Activated T-helper 2 cell treated with anti-CD3 and anti-CD28 coated beads, Interferon-gamma antibody, Interleukin-2, Interleukin-4, amounts not matched to agents 10 μg/mL and 5 μg/mL and 100 μg/mL, durations not matched to agents 14 hours and 24 hours and 36 hours (primary cell): ENCODE data around the gene GGTLC2. TPM values are rescaled to one million over a fixed set of nuclear protein-coding genes. Genes with fewer than 3 reads are reported as not detected.
"Not testable (repeated sequence)": the region's sequence is repeated elsewhere in the genome, so short reads cannot be mapped to it uniquely, and the experiment has no call there.

ENCODE experiments used
- DNase-seq: peaks from one replicate; pipeline ENCODE4 v3.0.0; 2021; ENCODE audit warnings: low spot score
- H3K27ac Mint-ChIP-seq: one replicate; pipeline ENCODE4 v1.8.0; 2021; ENCODE audit warnings: mixed read lengths
- H3K27me3 Mint-ChIP-seq: one replicate; pipeline ENCODE4 v1.8.0; 2021; ENCODE audit warnings: low read depth, mixed read lengths
- H3K36me3 Mint-ChIP-seq: one replicate; pipeline ENCODE4 v1.8.0; 2021; ENCODE audit warnings: low read depth, mixed read lengths
- H3K4me1 Mint-ChIP-seq: one replicate; pipeline ENCODE4 v1.8.0; 2021; ENCODE audit warnings: low read depth, mixed read lengths
- H3K4me3 Mint-ChIP-seq: one replicate; pipeline ENCODE4 v1.8.0; 2021; ENCODE audit warnings: low read depth, mild to moderate bottlenecking, moderate library complexity, mixed read lengths
- H3K9me3 Mint-ChIP-seq: one replicate; pipeline ENCODE4 v1.8.0; 2021; ENCODE audit warnings: mixed read lengths
- intact Hi-C: fragments of 100-400 bp; cut with micrococcal nuclease; formaldehyde crosslinking; loops from one replicate; pipeline ENCODE4 v1.15.1; 2023
- total RNA-seq: library from RNA; stranded (reverse); gene quantifications from 2 replicates; pipeline ENCODE4 v1.2.3, GENCODE V29; 2022

The GGTLC2 gene
- not detected in 2 replicates for total RNA-seq

- DNase-seq, H3K27ac Mint-ChIP-seq, H3K36me3 Mint-ChIP-seq, H3K4me1 Mint-ChIP-seq, H3K27me3 Mint-ChIP-seq, H3K4me3 Mint-ChIP-seq, H3K9me3 Mint-ChIP-seq, intact Hi-C loops: not testable (repeated sequence)
These were observed at the start of gene GGTLC2 for GRCh38 chr22:22644314-22644713. GGTLC2 (plus strand) TSS chr22:22644614; CDS start chr22:22646346, 1,732 bp downstream.

GRCh38 chr22:22595001-22595835, 49.2 kb upstream of the GGTLC2 start:
- DNase-seq, result no peak
- no peak overlapping the region for H3K4me3 Mint-ChIP-seq
- H3K36me3 Mint-ChIP-seq, result no peaks in the 10 kb centered on the region
- peaks cover 4% of the 10 kb centered on the region for H3K4me1 Mint-ChIP-seq
- intact Hi-C loops, result loop anchor here (10.0 kb wide), 1 partner anchor 90 kb away; no protein-coding TSS in a partner anchor
- no peak overlapping the region for H3K27ac Mint-ChIP-seq
- peaks cover 3% of the 10 kb centered on the region for H3K27me3 Mint-ChIP-seq
- H3K9me3 Mint-ChIP-seq, result no peaks in the 10 kb centered on the region

- Mint-ChIP-seq H3K36me3 (no peaks in the 10 kb centered on the region), H3K4me1 (peaks cover 4% of the 10 kb centered on the region), H3K27ac (no peak overlapping the region), H3K27me3 (peaks cover 1% of the 10 kb centered on the region), H3K4me3 (no peak overlapping the region), H3K9me3 (no peaks in the 10 kb centered on the region)
- intact Hi-C loops, result loop anchor here (10.0 kb wide), 1 partner anchor 87 kb away; no protein-coding TSS in a partner anchor
- DNase-seq, result no peak
These were observed 46.3 kb upstream of the GGTLC2 start for GRCh38 chr22:22598144-22598543.

GRCh38 chr22:22599248-22599647, 45.2 kb upstream of the GGTLC2 start:
- no peak overlapping the region for H3K4me3 Mint-ChIP-seq
- intact Hi-C loops, result loop anchor here (10.0 kb wide), 1 partner anchor 86 kb away; no protein-coding TSS in a partner anchor
- no peak overlapping the region for H3K27ac Mint-ChIP-seq
- no peaks in the 10 kb centered on the region for H3K4me1 Mint-ChIP-seq
- peaks cover 1% of the 10 kb centered on the region for H3K27me3 Mint-ChIP-seq
- no peaks in the 10 kb centered on the region for H3K9me3 Mint-ChIP-seq
- no peak for DNase-seq
- H3K36me3 Mint-ChIP-seq, result no peaks in the 10 kb centered on the region

- DNase-seq, result no peak
- intact Hi-C loops, result no loop called here
- no peaks in the 10 kb centered on the region for H3K4me1 Mint-ChIP-seq
- no peak overlapping the region for H3K27ac Mint-ChIP-seq
- H3K27me3 Mint-ChIP-seq, result peaks cover 1% of the 10 kb centered on the region
- H3K9me3 Mint-ChIP-seq, result no peaks in the 10 kb centered on the region
- H3K4me3 Mint-ChIP-seq, result no peak overlapping the region
- H3K36me3 Mint-ChIP-seq, result no peaks in the 10 kb centered on the region
These were observed 43.7 kb upstream of the GGTLC2 start for GRCh38 chr22:22600531-22601261.

- intact Hi-C loops, result no loop called here
- no peak for DNase-seq
- H3K4me1 Mint-ChIP-seq, result no peaks in the 10 kb centered on the region
These were observed 40.9 kb upstream of the GGTLC2 start for GRCh38 chr22:22603470-22603947.

GRCh38 chr22:22604326-22605073, 39.9 kb upstream of the GGTLC2 start:
- no peaks in the 10 kb centered on the region for H3K36me3 Mint-ChIP-seq
- H3K27me3 Mint-ChIP-seq, result peaks cover 2% of the 10 kb centered on the region
- H3K4me1 Mint-ChIP-seq, result no peaks in the 10 kb centered on the region
- no peaks in the 10 kb centered on the region for H3K9me3 Mint-ChIP-seq
- intact Hi-C loops, result no loop called here
- H3K27ac Mint-ChIP-seq, result no peak overlapping the region
- no peak for DNase-seq
- no peak overlapping the region for H3K4me3 Mint-ChIP-seq

More at GRCh38 chr22:22603470-22603947, 40.9 kb upstream of the GGTLC2 start:
- peaks cover 2% of the 10 kb centered on the region for H3K27me3 Mint-ChIP-seq
- no peak overlapping the region for H3K27ac Mint-ChIP-seq
- no peaks in the 10 kb centered on the region for H3K36me3 Mint-ChIP-seq
- H3K9me3 Mint-ChIP-seq, result no peaks in the 10 kb centered on the region
- no peak overlapping the region for H3K4me3 Mint-ChIP-seq

GRCh38 chr22:22605074-22605404, 39.4 kb upstream of the GGTLC2 start:
- peaks cover 2% of the 10 kb centered on the region for H3K27me3 Mint-ChIP-seq
- no peak overlapping the region for H3K4me3 Mint-ChIP-seq
- intact Hi-C loops, result no loop called here
- H3K9me3 Mint-ChIP-seq, result no peaks in the 10 kb centered on the region
- no peaks in the 10 kb centered on the region for H3K4me1 Mint-ChIP-seq
- no peak for DNase-seq
- H3K36me3 Mint-ChIP-seq, result no peaks in the 10 kb centered on the region
- no peak overlapping the region for H3K27ac Mint-ChIP-seq

GRCh38 chr22:22608022-22608421, 36.4 kb upstream of the GGTLC2 start:
- H3K4me3 Mint-ChIP-seq, H3K4me1 Mint-ChIP-seq, H3K36me3 Mint-ChIP-seq, intact Hi-C loops, H3K9me3 Mint-ChIP-seq, H3K27ac Mint-ChIP-seq, H3K27me3 Mint-ChIP-seq, DNase-seq: not testable (repeated sequence)

GRCh38 chr22:22609291-22609690, 35.1 kb upstream of the GGTLC2 start:
- no peaks in the 10 kb centered on the region for H3K36me3 Mint-ChIP-seq
- no peak overlapping the region for H3K27ac Mint-ChIP-seq
- no peak for DNase-seq
- intact Hi-C loops, result no loop called here
- no peak overlapping the region for H3K4me3 Mint-ChIP-seq
- H3K4me1 Mint-ChIP-seq, result no peaks in the 10 kb centered on the region
- H3K27me3 Mint-ChIP-seq, result peaks cover 2% of the 10 kb centered on the region
- H3K9me3 Mint-ChIP-seq, result no peaks in the 10 kb centered on the region

- H3K9me3 Mint-ChIP-seq, result no peaks in the 10 kb centered on the region
- H3K4me1 Mint-ChIP-seq, result peaks cover 9% of the 10 kb centered on the region
- no peak for DNase-seq
- no peak overlapping the region for H3K27ac Mint-ChIP-seq
- intact Hi-C loops, result no loop called here
- no peak overlapping the region for H3K4me3 Mint-ChIP-seq
- H3K27me3 Mint-ChIP-seq, result peaks cover under 1% of the 10 kb centered on the region
- no peaks in the 10 kb centered on the region for H3K36me3 Mint-ChIP-seq
These were observed 31.9 kb upstream of the GGTLC2 start for GRCh38 chr22:22612516-22612915.

GRCh38 chr22:22614065-22614464, 30.3 kb upstream of the GGTLC2 start:
- DNase-seq, result no peak
- Mint-ChIP-seq H3K9me3 (no peaks in the 10 kb centered on the region), H3K27me3 (no peaks in the 10 kb centered on the region), H3K4me3 (no peak overlapping the region), H3K4me1 (peaks cover 9% of the 10 kb centered on the region), H3K36me3 (no peaks in the 10 kb centered on the region), H3K27ac (no peak overlapping the region)
- intact Hi-C loops, result no loop called here
